ENCODE measurements around the gene GPHN. TPM values are rescaled to one million over a fixed set of nuclear protein-coding genes. Genes with fewer than 3 reads are reported as not detected.

Gene GPHN
- total RNA-seq (10 to 100 TPM; 15.5 to 18.8 TPM), polyA plus RNA-seq (10 to 100 TPM in 1 of 2 donors, 1 to 10 TPM in 1; 9.0 to 14.4 TPM)

DNA sequence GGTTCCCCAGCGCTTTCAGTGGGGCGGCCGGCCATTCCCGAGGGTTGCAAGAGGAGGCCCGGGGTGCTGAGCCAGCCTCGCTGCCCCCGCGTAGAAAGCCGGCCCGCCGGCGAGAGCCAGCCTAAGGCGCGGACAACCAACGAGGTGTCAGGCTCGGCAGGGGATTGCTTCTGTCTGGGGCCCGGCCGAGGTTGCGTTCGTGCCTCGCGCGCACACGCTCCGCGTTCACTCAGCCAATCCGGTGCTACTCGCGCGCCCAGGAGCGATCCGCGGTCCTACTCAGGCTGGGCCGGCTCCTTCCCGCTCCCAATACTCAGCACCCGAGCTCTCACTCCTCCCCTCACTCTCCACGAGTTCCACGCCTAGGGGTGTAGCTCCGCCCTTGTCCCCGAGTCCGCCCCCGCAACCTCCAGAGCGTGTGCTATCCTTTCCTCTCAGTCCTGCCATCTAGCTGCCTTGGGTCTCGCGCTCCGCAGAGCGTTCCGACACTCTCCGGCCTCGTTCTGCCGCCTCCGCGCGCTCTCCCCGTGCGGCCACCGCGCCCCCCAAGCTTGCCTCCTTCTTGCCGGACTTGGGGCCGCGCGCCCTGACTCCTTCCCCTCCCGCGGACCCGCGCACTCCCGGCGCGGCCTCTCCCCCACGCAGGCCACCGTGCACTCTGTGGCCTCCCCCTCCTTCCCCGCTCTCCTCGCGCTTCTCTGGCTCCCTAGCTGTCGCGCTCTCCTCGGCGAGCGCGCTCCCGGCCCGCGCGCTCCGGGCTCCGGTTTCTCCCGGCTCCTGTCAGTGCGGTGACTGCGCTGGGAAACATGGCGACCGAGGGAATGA is at the start of gene GPHN:
Gene GPHN (plus strand): TSS at position 426 of the 825 bp plus-strand sequence.
- H3K27ac ChIP-seq (ENCODE audit: low read depth, low read length): peak within 1 kb of the TSS; percentile 73
- H3K36me3 ChIP-seq (ENCODE audit: insufficient read depth, low read length): no peaks in the 10 kb centered on the region
- no peaks in the 10 kb centered on the region for H3K9me3 ChIP-seq (ENCODE audit: control insufficient read depth in 1 of 2, low read length in 2 of 2)
- peak within 1 kb of the TSS; percentile 92 to 98 (median 95) for H3K27ac Mint-ChIP-seq
- peak; percentile 85 to 92 (median 89) for DNase-seq
- no peaks in the 10 kb centered on the region for H3K27me3 ChIP-seq (ENCODE audit: insufficient read depth, low read length)
- peak within 1 kb of the TSS; percentile 98 to 100 (median 99) for H3K4me3 Mint-ChIP-seq
- peak within 1 kb of the TSS; percentile 48 to 79 for H3K4me3 ChIP-seq (ENCODE audit: low read length in 2 of 2)
- intact Hi-C loops (cut with micrococcal nuclease): loop anchor here (1.0 to 5.0 kb wide), 5 partner anchors 733 to 1406 kb away; partner anchors contain the start of genes ATP6V1D, FUT8, MAX and PALS1
- H3K9me3 Mint-ChIP-seq: no peaks in the 10 kb centered on the region
- ChIA-PET CTCF (ENCODE audit: partially characterized antibody) (interaction anchor here (1.1 to 1.9 kb wide), 4 partner anchors 10 to 852 kb away, joined by 4 to 14 read pairs (median 5); partner anchors contain the start of genes ATP6V1D and EIF2S1), POLR2A (ENCODE audit: partially characterized antibody) (interaction anchor here (0.7 to 2.0 kb wide), 8 partner anchors 9 to 1405 kb away, joined by 3 to 10 read pairs (median 4); partner anchors contain the start of genes ATP6V1D, EIF2S1 and MAX)
- peaks cover 0 to 10% of the 10 kb centered on the region in 2 donors for H3K36me3 Mint-ChIP-seq
- H3K4me1 ChIP-seq (ENCODE audit: insufficient read depth, low read length): peaks cover 40% of the 10 kb centered on the region
- peaks cover 18 to 53% (median 32%) of the 10 kb centered on the region in 4 donors for H3K4me1 Mint-ChIP-seq
- H3K27me3 Mint-ChIP-seq: no peaks in the 10 kb centered on the region

DNA sequence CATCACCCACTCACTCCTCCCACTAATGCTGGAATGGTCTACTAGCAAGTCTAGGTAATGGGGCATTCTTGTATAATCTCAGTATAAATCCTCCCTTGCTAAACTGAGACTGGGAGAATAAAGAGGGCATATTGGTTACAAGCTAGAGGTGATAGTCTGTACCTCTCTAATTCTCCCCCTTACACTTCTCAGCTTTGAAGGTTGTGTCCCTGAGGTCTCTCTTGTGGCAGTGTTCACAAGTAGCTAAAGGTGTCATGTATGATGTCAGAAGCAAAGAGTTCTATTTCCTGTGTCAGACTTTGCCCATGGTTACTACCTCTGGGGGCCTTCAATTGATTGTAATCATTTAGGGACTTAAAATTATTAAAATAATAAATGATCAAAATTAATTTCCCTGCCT is 48.3 kb upstream of the GPHN start:
- Mint-ChIP-seq H3K9me3 (peaks cover 0 to 6% (median 0%) of the 10 kb centered on the region in 8 donors), H3K27ac (no peak overlapping the region), H3K4me1 (peaks cover 0 to 1% (median under 1%) of the 10 kb centered on the region in 4 donors), H3K27me3 (peaks cover 0 to under 1% of the 10 kb centered on the region in 2 donors), H3K36me3 (peaks cover 1 to 24% of the 10 kb centered on the region in 2 donors), H3K4me3 (no peak overlapping the region)
- Histone ChIP-seq H3K27me3 (ENCODE audit: insufficient read depth, low read length) (no peaks in the 10 kb centered on the region), H3K4me1 (ENCODE audit: insufficient read depth, low read length) (no peaks in the 10 kb centered on the region), H3K9me3 (ENCODE audit: control insufficient read depth in 1 of 2, low read length in 2 of 2) (no peaks in the 10 kb centered on the region), H3K4me3 (ENCODE audit: low read length in 2 of 2) (no peak overlapping the region), H3K36me3 (ENCODE audit: insufficient read depth, low read length) (no peaks in the 10 kb centered on the region), H3K27ac (ENCODE audit: low read depth, low read length) (no peak overlapping the region)
- DNase-seq: no peak
- intact Hi-C loops (cut with micrococcal nuclease): no loop called here
- ChIA-PET POLR2A (ENCODE audit: partially characterized antibody) (no interaction called here), CTCF (ENCODE audit: partially characterized antibody) (interaction anchor here (0.8 kb wide), 1 partner anchor 366 kb away, joined by 3 read pairs; no protein-coding TSS in a partner anchor)

DNA sequence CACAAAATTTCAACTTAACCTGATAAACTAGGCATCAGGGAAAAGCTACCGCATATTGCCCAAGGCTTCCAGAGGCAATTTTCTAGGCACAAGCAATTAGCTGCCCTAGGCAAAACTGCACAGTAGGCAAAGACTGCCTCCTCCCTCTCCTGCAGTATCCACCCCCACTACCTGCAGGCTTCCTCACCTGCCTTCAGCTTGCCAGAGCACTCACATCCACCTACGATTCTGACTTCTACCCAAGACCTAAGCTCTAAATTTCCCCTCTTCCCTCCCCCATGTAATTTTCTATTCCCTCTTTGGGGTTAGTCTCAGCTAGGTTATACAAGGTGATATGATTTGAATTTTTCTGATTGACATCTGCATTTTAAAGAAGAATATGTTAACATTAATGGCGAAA is 43.7 kb upstream of the GPHN start:
- H3K27me3 ChIP-seq (ENCODE audit: insufficient read depth, low read length): no peaks in the 10 kb centered on the region
- no peaks in the 10 kb centered on the region for H3K4me1 ChIP-seq (ENCODE audit: insufficient read depth, low read length)
- H3K27ac ChIP-seq (ENCODE audit: low read depth, low read length): no peak overlapping the region
- H3K9me3 Mint-ChIP-seq: peaks cover 0 to 6% (median 2%) of the 10 kb centered on the region in 8 donors
- H3K4me3 ChIP-seq (ENCODE audit: low read length in 2 of 2): no peak overlapping the region
- ChIA-PET POLR2A (ENCODE audit: partially characterized antibody) (no interaction called here), CTCF (ENCODE audit: partially characterized antibody) (no interaction called here)
- H3K27me3 Mint-ChIP-seq: peaks cover 0 to 3% of the 10 kb centered on the region in 2 donors
- H3K4me1 Mint-ChIP-seq: peaks cover 0 to 1% (median under 1%) of the 10 kb centered on the region in 4 donors
- no peaks in the 10 kb centered on the region for H3K9me3 ChIP-seq (ENCODE audit: control insufficient read depth in 1 of 2, low read length in 2 of 2)
- no peak overlapping the region for H3K4me3 Mint-ChIP-seq
- H3K27ac Mint-ChIP-seq: peak overlapping the region in 1 of 7 donors; percentile 11
- H3K36me3 Mint-ChIP-seq: peaks cover 2 to 7% of the 10 kb centered on the region in 2 donors
- intact Hi-C loops (cut with micrococcal nuclease): no loop called here
- DNase-seq: no peak
- no peaks in the 10 kb centered on the region for H3K36me3 ChIP-seq (ENCODE audit: insufficient read depth, low read length)

DNA sequence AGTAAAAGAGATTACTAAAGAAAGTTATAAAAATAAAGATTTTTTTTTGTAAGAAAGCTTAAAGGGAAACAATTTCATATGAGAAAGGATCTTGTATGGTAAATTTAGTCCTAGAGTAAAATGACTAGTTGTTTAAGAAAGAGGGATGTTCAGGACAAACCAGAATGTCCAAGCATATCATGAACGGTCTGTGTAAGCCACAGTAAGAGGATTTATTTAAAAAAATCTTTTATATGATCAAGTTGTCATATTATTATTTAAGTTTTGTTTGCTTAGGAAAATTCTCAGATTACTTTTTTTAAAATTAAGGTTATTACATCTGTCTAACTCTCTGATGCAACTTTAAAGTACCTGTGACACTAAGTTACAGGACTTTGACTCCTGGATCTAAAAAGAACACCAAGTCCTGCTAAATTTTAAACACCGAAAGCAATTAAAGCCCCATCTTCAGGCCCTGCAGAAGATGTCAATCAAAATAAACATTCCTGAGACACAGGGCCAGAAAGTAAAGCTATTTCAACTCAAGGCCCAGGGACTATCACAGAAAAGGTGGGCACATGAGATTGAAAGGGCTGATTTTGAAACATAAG is 39.1 kb upstream of the GPHN start:
- CTCF ChIA-PET (ENCODE audit: partially characterized antibody): no interaction called here
- Histone ChIP-seq H3K36me3 (ENCODE audit: insufficient read depth, low read length) (no peaks in the 10 kb centered on the region), H3K4me1 (ENCODE audit: insufficient read depth, low read length) (no peaks in the 10 kb centered on the region), H3K9me3 (ENCODE audit: control insufficient read depth in 1 of 2, low read length in 2 of 2) (no peaks in the 10 kb centered on the region), H3K27me3 (ENCODE audit: insufficient read depth, low read length) (no peaks in the 10 kb centered on the region), H3K27ac (ENCODE audit: low read depth, low read length) (no peak overlapping the region), H3K4me3 (ENCODE audit: low read length in 2 of 2) (no peak overlapping the region)
- intact Hi-C loops (cut with micrococcal nuclease): no loop called here
- POLR2A ChIA-PET (ENCODE audit: partially characterized antibody): no interaction called here
- Mint-ChIP-seq H3K36me3 (peaks cover 15 to 26% of the 10 kb centered on the region in 2 donors), H3K9me3 (peaks cover 2 to 35% (median 19%) of the 10 kb centered on the region in 8 donors), H3K4me1 (no peaks in the 10 kb centered on the region), H3K27me3 (peaks cover 0 to 3% of the 10 kb centered on the region in 2 donors), H3K4me3 (no peak overlapping the region), H3K27ac (no peak overlapping the region)
- no peak for DNase-seq

DNA sequence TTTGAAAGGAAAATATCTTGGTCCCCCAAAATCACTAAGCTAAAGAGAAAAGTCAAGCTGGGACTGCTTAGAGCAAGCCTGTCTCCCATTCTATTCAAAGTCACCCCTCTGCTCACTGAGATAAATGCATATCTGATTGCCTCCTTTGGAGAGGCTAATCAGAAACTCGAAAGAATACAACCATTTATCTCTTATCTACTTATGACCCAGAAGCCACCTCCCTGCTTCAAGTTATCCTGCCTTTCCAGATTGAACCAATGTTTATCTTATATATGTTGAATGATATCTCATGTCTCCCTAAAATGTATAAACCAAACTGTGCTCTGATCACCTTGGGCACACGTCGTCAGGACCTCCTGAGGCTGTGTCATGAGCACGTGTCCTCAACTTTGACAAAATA is 36.4 kb upstream of the GPHN start:
- no peaks in the 10 kb centered on the region for H3K4me1 ChIP-seq (ENCODE audit: insufficient read depth, low read length)
- peaks cover 0 to 35% (median 20%) of the 10 kb centered on the region in 8 donors for H3K9me3 Mint-ChIP-seq
- CTCF ChIA-PET (ENCODE audit: partially characterized antibody): no interaction called here
- no peaks in the 10 kb centered on the region for H3K27me3 Mint-ChIP-seq
- no peak overlapping the region for H3K27ac Mint-ChIP-seq
- H3K36me3 Mint-ChIP-seq: peaks cover 15 to 22% of the 10 kb centered on the region in 2 donors
- H3K27ac ChIP-seq (ENCODE audit: low read depth, low read length): no peak overlapping the region
- H3K4me3 ChIP-seq (ENCODE audit: low read length in 2 of 2): no peak overlapping the region
- no peak overlapping the region for H3K4me3 Mint-ChIP-seq
- H3K4me1 Mint-ChIP-seq: no peaks in the 10 kb centered on the region
- intact Hi-C loops (cut with micrococcal nuclease): no loop called here
- no peaks in the 10 kb centered on the region for H3K36me3 ChIP-seq (ENCODE audit: insufficient read depth, low read length)
- no peaks in the 10 kb centered on the region for H3K27me3 ChIP-seq (ENCODE audit: insufficient read depth, low read length)
- no peaks in the 10 kb centered on the region for H3K9me3 ChIP-seq (ENCODE audit: control insufficient read depth in 1 of 2, low read length in 2 of 2)
- POLR2A ChIA-PET (ENCODE audit: partially characterized antibody): no interaction called here
- DNase-seq: no peak

DNA sequence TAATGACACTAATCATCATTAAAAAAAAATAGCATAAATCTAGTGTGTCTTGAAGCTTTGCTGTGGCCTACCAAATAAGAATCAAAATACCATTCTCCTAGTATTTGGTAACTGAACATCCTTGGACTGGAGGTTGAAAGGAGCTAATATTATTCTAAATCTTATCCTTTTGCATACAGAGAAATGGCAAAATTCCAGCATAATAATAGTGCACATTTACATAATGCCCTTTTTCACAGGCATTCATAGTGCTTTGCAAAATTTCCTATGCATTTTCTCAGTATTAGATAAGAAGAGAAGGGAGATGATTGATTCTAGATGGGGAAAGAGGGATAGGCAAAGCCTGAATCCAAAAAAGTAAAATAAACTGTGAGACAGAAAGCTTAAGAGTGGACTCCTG is 35.7 kb upstream of the GPHN start:
- Mint-ChIP-seq H3K4me1 (no peaks in the 10 kb centered on the region), H3K27me3 (no peaks in the 10 kb centered on the region), H3K36me3 (peaks cover 15 to 22% of the 10 kb centered on the region in 2 donors), H3K27ac (no peak overlapping the region), H3K4me3 (no peak overlapping the region), H3K9me3 (peaks cover 0 to 35% (median 20%) of the 10 kb centered on the region in 8 donors)
- Histone ChIP-seq H3K27me3 (ENCODE audit: insufficient read depth, low read length) (no peaks in the 10 kb centered on the region), H3K4me3 (ENCODE audit: low read length in 2 of 2) (no peak overlapping the region), H3K4me1 (ENCODE audit: insufficient read depth, low read length) (no peaks in the 10 kb centered on the region), H3K27ac (ENCODE audit: low read depth, low read length) (no peak overlapping the region), H3K36me3 (ENCODE audit: insufficient read depth, low read length) (no peaks in the 10 kb centered on the region), H3K9me3 (ENCODE audit: control insufficient read depth in 1 of 2, low read length in 2 of 2) (no peaks in the 10 kb centered on the region)
- intact Hi-C loops (cut with micrococcal nuclease): no loop called here
- POLR2A ChIA-PET (ENCODE audit: partially characterized antibody): no interaction called here
- DNase-seq: no peak
- CTCF ChIA-PET (ENCODE audit: partially characterized antibody): no interaction called here

DNA sequence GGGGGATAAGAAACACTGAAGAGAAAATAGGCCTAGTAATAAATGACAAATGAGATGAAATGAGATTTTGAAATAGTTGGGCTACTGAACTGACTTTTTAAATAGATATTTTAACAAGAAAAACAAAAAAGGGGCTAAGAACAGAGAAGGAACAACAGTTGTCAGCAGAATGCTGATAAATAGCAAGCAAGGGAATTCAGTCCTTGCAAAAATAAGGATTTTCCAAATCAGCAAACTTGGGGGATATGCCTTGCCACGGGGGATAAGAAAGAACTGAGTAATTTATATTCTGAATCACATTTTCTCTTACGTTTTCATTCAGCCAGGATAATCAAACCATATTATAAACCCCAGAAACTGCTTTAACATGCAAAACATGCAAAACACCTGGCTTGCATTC is 34.7 kb upstream of the GPHN start:
- H3K4me3 Mint-ChIP-seq: peak overlapping the region in 1 of 8 donors; percentile 54
- peaks cover 13 to 19% of the 10 kb centered on the region in 2 donors for H3K36me3 Mint-ChIP-seq
- no peak overlapping the region for H3K27ac Mint-ChIP-seq
- H3K4me1 ChIP-seq (ENCODE audit: insufficient read depth, low read length): no peaks in the 10 kb centered on the region
- no peak overlapping the region for H3K4me3 ChIP-seq (ENCODE audit: low read length in 2 of 2)
- H3K4me1 Mint-ChIP-seq: no peaks in the 10 kb centered on the region
- H3K36me3 ChIP-seq (ENCODE audit: insufficient read depth, low read length): no peaks in the 10 kb centered on the region
- H3K9me3 Mint-ChIP-seq: peaks cover 0 to 35% (median 19%) of the 10 kb centered on the region in 8 donors
- no peaks in the 10 kb centered on the region for H3K27me3 ChIP-seq (ENCODE audit: insufficient read depth, low read length)
- no peaks in the 10 kb centered on the region for H3K9me3 ChIP-seq (ENCODE audit: control insufficient read depth in 1 of 2, low read length in 2 of 2)
- intact Hi-C loops (cut with micrococcal nuclease): no loop called here
- no peak for DNase-seq
- ChIA-PET POLR2A (ENCODE audit: partially characterized antibody) (no interaction called here), CTCF (ENCODE audit: partially characterized antibody) (no interaction called here)
- H3K27ac ChIP-seq (ENCODE audit: low read depth, low read length): no peak overlapping the region
- H3K27me3 Mint-ChIP-seq: no peaks in the 10 kb centered on the region

Measured in CD4-positive, alpha-beta memory T cell (primary cell).